Endothelial cell of umbilical vein (primary cell): ENCODE data around the gene BBX. TPM values are rescaled to one million over a fixed set of nuclear protein-coding genes. Genes with fewer than 3 reads are reported as not detected.

Source experiments
- BruUV-seq: library from RNA; stranded (reverse); fragments of 400-500 nt; replicated peaks from 2 replicates; lab custom pipeline; 2021; lab: Mats Ljungman, UMichigan
- CTCF ChIA-PET: fragments of 300-600, 350-600 bp; sonication (Branson Sonifier 250); formaldehyde crosslinking; loops from one replicate; lab custom pipeline; 2021; ENCODE audit warnings: antibody characterized with exemption, inconsistent platforms; lab: Charles Lee
- POLR2A ChIA-PET: fragments of 300-600, 350-600 bp; sonication (Branson Sonifier 250); formaldehyde crosslinking; loops from one replicate; lab custom pipeline; 2021; ENCODE audit warnings: antibody characterized with exemption, inconsistent platforms; lab: Charles Lee
- DNase-seq: peaks from one replicate; pipeline ENCODE4 v3.0.0-alpha.2; 2011; ENCODE audit warnings: low read depth, low spot score
- FAIRE-seq: peaks from 2 replicates; lab custom pipeline; 2011; peaks lifted over from hg19 to GRCh38; lab: Jason Lieb, UNC
- H2AFZ ChIP-seq: 2 replicates; pipeline ENCODE4 v1.6.0; 2012; ENCODE audit warnings: low read depth, low read length, control low read depth, inconsistent platforms
- H3K27ac ChIP-seq: 2 replicates; pipeline ENCODE4 v1.5.1; 2011; ENCODE audit warnings: low read depth, mild to moderate bottlenecking, control low read depth, low read length, moderate library complexity; ENCODE audit not compliant: insufficient read depth
- H3K27me3 ChIP-seq, 2 experiments: 2 replicates each; pipeline versions ENCODE4 v1.6.0 to v1.6.1; 2011; ENCODE audit warnings: low read length in 2 of 2, mixed read lengths in 1 of 2; ENCODE audit not compliant: control insufficient read depth in 2 of 2, insufficient read depth in 2 of 2
- H3K36me3 ChIP-seq, 2 experiments: 2 replicates in 1 of 2; 3 replicates in 1 of 2; pipeline ENCODE4 v1.5.1; 2011; ENCODE audit warnings: low read length in 2 of 2, mild to moderate bottlenecking in 1 of 2, moderate library complexity in 1 of 2; ENCODE audit not compliant: control insufficient read depth in 2 of 2, insufficient read depth in 2 of 2; ENCODE audit errors: extremely low read depth in 1 of 2
- H3K4me1 ChIP-seq: 3 replicates; pipeline ENCODE4 v1.5.1; 2011; ENCODE audit warnings: mild to moderate bottlenecking, low read length; ENCODE audit not compliant: control insufficient read depth, insufficient read depth; ENCODE audit errors: extremely low read depth
- H3K4me2 ChIP-seq: 2 replicates; pipeline ENCODE4 v1.6.1; 2011; ENCODE audit warnings: low read length, control low read depth, mixed read lengths; ENCODE audit not compliant: insufficient read depth
- H3K4me3 ChIP-seq, 3 experiments: fragments of 200-600 bp in 1 of 3; sonication (generic), shearing (Covaris generic) in 1 of 3; replicated peaks in 1 of 3; 2 replicates each; pipeline ENCODE4 v1.5.1; 2011 to 2016; ENCODE audit warnings: control low read depth in 3 of 3, low read length in 3 of 3, mild to moderate bottlenecking in 2 of 3, inconsistent platforms in 1 of 3, low read depth in 1 of 3, moderate library complexity in 1 of 3; ENCODE audit not compliant: insufficient read depth in 1 of 3
- H3K79me2 ChIP-seq: 2 replicates; pipeline ENCODE4 v1.6.0; 2012; ENCODE audit warnings: low read length, inconsistent platforms; ENCODE audit not compliant: control insufficient read depth, insufficient read depth
- H3K9ac ChIP-seq: replicated peaks from 2 replicates; pipeline ENCODE3; 2011; ENCODE audit warnings: low read length, control low read depth; ENCODE audit not compliant: insufficient read depth; ENCODE audit errors: extremely low read depth
- H3K9me1 ChIP-seq: replicated peaks from 3 replicates; pipeline ENCODE4 v1.6.0; 2011; ENCODE audit warnings: mild to moderate bottlenecking, low read length; ENCODE audit not compliant: control insufficient read depth, insufficient read depth; ENCODE audit errors: extremely low read depth
- H3K9me3 ChIP-seq: replicated peaks from 2 replicates; pipeline ENCODE4 v1.5.1; 2012; ENCODE audit warnings: low read length, inconsistent platforms; ENCODE audit not compliant: control insufficient read depth, insufficient read depth
- H4K20me1 ChIP-seq: replicated peaks from 2 replicates; pipeline ENCODE3; 2011; ENCODE audit warnings: mild to moderate bottlenecking, low read length; ENCODE audit not compliant: control insufficient read depth, insufficient read depth; ENCODE audit errors: extremely low read depth
- EZH2 ChIP-seq: IDR thresholded peaks from 2 replicates; pipeline ENCODE4 v1.6.1; 2012; ENCODE audit warnings: borderline replicate concordance, low read depth, mild to moderate bottlenecking, moderate library complexity, low read length, inconsistent platforms; ENCODE audit not compliant: severe bottlenecking
- FOS ChIP-seq: IDR thresholded peaks from 2 replicates; pipeline ENCODE4 v1.6.1; 2011; ENCODE audit warnings: mild to moderate bottlenecking, low read length, moderate library complexity, borderline replicate concordance; ENCODE audit not compliant: insufficient read depth
- GATA2 ChIP-seq: IDR thresholded peaks from 2 replicates; pipeline ENCODE4 v1.7.0; 2011; ENCODE audit warnings: low read depth, mild to moderate bottlenecking, moderate library complexity, mixed read lengths, low read length; ENCODE audit not compliant: insufficient read length, insufficient read depth
- JUN ChIP-seq: IDR thresholded peaks from 2 replicates; pipeline ENCODE4 v1.6.1; 2011; ENCODE audit warnings: borderline replicate concordance, low read depth; ENCODE audit not compliant: insufficient read length, insufficient read depth
- POLR2A ChIP-seq: IDR thresholded peaks from 2 replicates; pipeline ENCODE4 v1.6.1; 2012; ENCODE audit warnings: low read depth, mild to moderate bottlenecking, control low read depth, low read length
- POLR2AphosphoS5 ChIP-seq: IDR thresholded peaks from 2 replicates; pipeline ENCODE4 v1.6.1; 2012; ENCODE audit warnings: low read depth, mild to moderate bottlenecking, control low read depth, low read length, moderate library complexity; ENCODE audit not compliant: insufficient read depth
- dilution Hi-C: fragments of 300-500 bp; cut with MboI; formaldehyde crosslinking; loops from one replicate; pipeline ENCODE4 v1.15.0; 2019; ENCODE audit warnings: low sequenced_read_pairs; ENCODE audit not compliant: extremely low pct_ligation_motif_present
- intact Hi-C: fragments of 100-400 bp; cut with micrococcal nuclease; formaldehyde crosslinking; loops from one replicate; pipeline ENCODE4 v1.10.0; 2022
- polyA plus RNA-seq, 4 experiments: library from polyadenylated mRNA; depleted of rRNA in 3 of 4; stranded (reverse) in 3 of 4; unstranded in 1 of 4; fragments of >200 nt; gene quantifications; 2 replicates each; pipeline versions ENCODE4 v1.2.1 to v1.2.3, GENCODE V29; 2011 to 2012; ENCODE audit warnings: missing spikeins in 1 of 4
- total RNA-seq: library from RNA; stranded (reverse); gene quantifications from 2 replicates; pipeline ENCODE4 v1.2.3, GENCODE V29; 2021
- TF ChIP-seq, protein P1 (sequence below): IDR thresholded peaks from 2 replicates; pipeline ENCODE4 v1.6.1; 2011; ENCODE audit not compliant: insufficient read depth, insufficient read length
- TF ChIP-seq, protein P2 (sequence below), 2 donors: IDR thresholded peaks; 1 replicate in 1 of 2; 2 replicates in 1 of 2; pipeline ENCODE4 v1.5.1; 2011; ENCODE audit warnings: low read length in 2 of 2, mild to moderate bottlenecking in 2 of 2, moderate library complexity in 2 of 2, control low read depth in 1 of 2, inconsistent platforms in 1 of 2, low read depth in 1 of 2; ENCODE audit not compliant: insufficient read depth in 1 of 2; ENCODE audit errors: extremely low read depth in 1 of 2

The BBX gene
- total and polyA plus RNA-seq, 2 donors (not counting 3 experiments of a cell fraction or from before 2014, with no cell fraction given) = 21.4 to 43.4 TPM

DNA sequence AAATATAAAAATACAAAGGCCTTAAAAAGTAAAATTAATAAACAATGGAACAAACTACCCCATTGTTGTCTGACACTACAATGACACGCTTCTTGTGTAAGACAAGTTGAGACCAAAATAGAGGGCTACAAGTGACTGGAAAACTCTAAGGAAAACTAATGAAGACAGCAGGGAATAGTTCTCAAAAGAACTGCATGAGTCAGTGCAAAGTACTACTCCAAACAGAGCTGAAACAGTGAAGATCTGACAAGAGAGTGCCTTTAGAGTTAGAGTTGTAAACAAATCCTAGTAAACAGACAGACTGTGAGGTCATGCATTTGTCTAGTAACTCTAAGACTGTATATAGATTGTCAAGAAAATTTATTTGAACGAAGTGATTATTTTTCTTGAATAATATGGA, 233.9 kb downstream of the BBX start:
- intact Hi-C loops = no loop called here
- H3K79me2 ChIP-seq = no peaks in the 10 kb centered on the region
- DNase-seq = no peak
- no peak overlapping the region for H3K4me3 ChIP-seq
- no peaks in the 10 kb centered on the region for H3K9me3 ChIP-seq
- FAIRE-seq = no peak
- H3K9me1 ChIP-seq = no peaks in the 10 kb centered on the region
- no peaks in the 10 kb centered on the region for H4K20me1 ChIP-seq
- H3K9ac ChIP-seq = no peak overlapping the region
- dilution Hi-C loops = no loop called here
- CTCF ChIA-PET = interaction anchor here (0.9 to 1.3 kb wide), 3 partner anchors 16 to 183 kb away, joined by 3 to 4 read pairs (median 3); no protein-coding TSS in a partner anchor
- no peaks in the 10 kb centered on the region for H3K4me1 ChIP-seq
- no peaks in the 10 kb centered on the region for H3K36me3 ChIP-seq
- POLR2A ChIA-PET = no interaction called here
- BruUV-seq = no TSS peak
- no peak for TF ChIP-seq POLR2A
- no peak for TF ChIP-seq POLR2AphosphoS5
- TF ChIP-seq, protein P1, sequence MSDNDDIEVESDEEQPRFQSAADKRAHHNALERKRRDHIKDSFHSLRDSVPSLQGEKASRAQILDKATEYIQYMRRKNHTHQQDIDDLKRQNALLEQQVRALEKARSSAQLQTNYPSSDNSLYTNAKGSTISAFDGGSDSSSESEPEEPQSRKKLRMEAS = no peak
- H3K27me3 ChIP-seq = no peaks in the 10 kb centered on the region
- no peak overlapping the region for H3K4me2 ChIP-seq
- H3K27ac ChIP-seq = no peak overlapping the region
- no peak overlapping the region for H2AFZ ChIP-seq

DNA sequence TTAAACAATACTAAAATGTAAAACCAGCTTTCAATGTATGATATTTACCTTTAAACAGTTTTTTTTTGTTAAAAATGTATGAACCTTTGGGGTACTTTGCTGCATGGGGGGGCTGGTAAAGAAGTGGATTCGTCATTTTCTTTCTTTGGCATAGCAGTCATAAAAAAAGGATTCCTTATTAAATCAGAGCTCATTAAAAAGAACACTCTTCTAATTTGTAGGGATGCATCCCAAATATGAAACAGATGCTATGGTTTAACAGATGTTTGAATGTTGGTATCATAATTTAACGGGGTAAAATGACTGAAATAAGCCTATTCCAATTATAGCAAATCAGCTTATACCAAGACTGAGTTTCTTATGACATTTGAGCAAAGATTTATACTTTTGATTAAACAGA, 234.4 kb downstream of the BBX start:
- no peak for TF ChIP-seq FOS
- TF ChIP-seq POLR2AphosphoS5 = no peak
- TF ChIP-seq, protein P1 = no peak
- TF ChIP-seq POLR2A = no peak
- no peak for TF ChIP-seq GATA2
- no peak for TF ChIP-seq EZH2
- no peak for TF ChIP-seq JUN
- TF ChIP-seq, protein P2, sequence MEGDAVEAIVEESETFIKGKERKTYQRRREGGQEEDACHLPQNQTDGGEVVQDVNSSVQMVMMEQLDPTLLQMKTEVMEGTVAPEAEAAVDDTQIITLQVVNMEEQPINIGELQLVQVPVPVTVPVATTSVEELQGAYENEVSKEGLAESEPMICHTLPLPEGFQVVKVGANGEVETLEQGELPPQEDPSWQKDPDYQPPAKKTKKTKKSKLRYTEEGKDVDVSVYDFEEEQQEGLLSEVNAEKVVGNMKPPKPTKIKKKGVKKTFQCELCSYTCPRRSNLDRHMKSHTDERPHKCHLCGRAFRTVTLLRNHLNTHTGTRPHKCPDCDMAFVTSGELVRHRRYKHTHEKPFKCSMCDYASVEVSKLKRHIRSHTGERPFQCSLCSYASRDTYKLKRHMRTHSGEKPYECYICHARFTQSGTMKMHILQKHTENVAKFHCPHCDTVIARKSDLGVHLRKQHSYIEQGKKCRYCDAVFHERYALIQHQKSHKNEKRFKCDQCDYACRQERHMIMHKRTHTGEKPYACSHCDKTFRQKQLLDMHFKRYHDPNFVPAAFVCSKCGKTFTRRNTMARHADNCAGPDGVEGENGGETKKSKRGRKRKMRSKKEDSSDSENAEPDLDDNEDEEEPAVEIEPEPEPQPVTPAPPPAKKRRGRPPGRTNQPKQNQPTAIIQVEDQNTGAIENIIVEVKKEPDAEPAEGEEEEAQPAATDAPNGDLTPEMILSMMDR (IDR thresholded peaks at IDR 0.05; ENCODE audit: extremely low read depth in 1 of 2, insufficient read depth in 1 of 2, low read depth in 1 of 2, low read length in 2 of 2) = no peak
- H3K9me3 ChIP-seq = no peaks in the 10 kb centered on the region
- no peak for DNase-seq
- CTCF ChIA-PET = interaction anchor here (1.3 kb wide), 2 partner anchors 16 to 81 kb away, joined by 3 read pairs; no protein-coding TSS in a partner anchor
- H3K27ac ChIP-seq = no peak overlapping the region
- no peak for FAIRE-seq
- H3K36me3 ChIP-seq = no peaks in the 10 kb centered on the region
- BruUV-seq = no TSS peak
- no peak overlapping the region for H3K4me2 ChIP-seq
- no peak overlapping the region for H3K9ac ChIP-seq
- POLR2A ChIA-PET = no interaction called here
- no peak overlapping the region for H3K4me3 ChIP-seq
- H3K9me1 ChIP-seq = no peaks in the 10 kb centered on the region
- H3K79me2 ChIP-seq = no peaks in the 10 kb centered on the region
- H4K20me1 ChIP-seq = no peaks in the 10 kb centered on the region
- no peaks in the 10 kb centered on the region for H3K27me3 ChIP-seq
- H2AFZ ChIP-seq = no peak overlapping the region
- intact Hi-C loops = no loop called here
- H3K4me1 ChIP-seq = no peaks in the 10 kb centered on the region
- dilution Hi-C loops = no loop called here
